OCI-LY3 (cell line): Measurements from ENCODE around the gene TCF4.

Experiments used
- EZH2phosphoT487 ChIP-seq: fragments of 200-600 bp; shearing (Covaris generic); IDR thresholded peaks from 2 replicates; pipeline ENCODE4 v1.6.1; 2018; ENCODE audit warnings: antibody characterized with exemption, mixed run types, low read depth
- TF ChIP-seq, protein P1 (sequence below): fragments of 200-600, 300-600 bp; sonication (generic); IDR thresholded peaks from 2 replicates; pipeline ENCODE4 v1.5.1; 2014; ENCODE audit warnings: antibody characterized with exemption, low read length, low read depth

DNA sequence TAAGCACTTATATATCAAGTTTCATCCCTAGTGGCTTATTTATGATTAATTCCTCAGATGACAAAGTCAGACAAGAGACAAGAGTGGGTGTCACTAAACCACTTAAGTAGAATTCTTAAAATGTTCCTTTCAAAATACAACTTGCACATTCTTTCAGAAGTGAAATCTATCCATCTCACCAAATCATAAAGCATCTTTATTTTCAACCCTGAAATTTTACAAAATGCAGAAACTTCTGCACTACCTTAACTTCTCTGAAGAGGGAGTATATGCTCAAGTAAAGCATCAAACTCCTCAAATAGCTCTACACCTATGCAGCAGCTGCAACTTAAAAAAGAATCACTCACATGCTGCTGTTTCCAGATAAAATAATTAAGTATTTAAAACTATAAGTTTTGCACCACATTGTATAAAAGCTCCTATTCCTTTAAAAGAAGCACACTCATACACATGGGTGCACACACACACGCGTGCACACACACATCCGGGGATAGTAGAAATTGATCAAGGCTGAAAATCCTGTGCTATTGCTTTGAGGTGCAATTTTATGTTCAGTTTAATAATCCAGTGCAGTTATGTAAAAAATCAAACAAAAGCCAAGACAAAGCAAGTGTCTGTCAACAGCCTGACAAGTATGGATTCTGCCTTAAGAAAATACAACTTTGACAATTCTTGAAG is 244.5 kb downstream of the TCF4 start:
- TF ChIP-seq, protein P1, sequence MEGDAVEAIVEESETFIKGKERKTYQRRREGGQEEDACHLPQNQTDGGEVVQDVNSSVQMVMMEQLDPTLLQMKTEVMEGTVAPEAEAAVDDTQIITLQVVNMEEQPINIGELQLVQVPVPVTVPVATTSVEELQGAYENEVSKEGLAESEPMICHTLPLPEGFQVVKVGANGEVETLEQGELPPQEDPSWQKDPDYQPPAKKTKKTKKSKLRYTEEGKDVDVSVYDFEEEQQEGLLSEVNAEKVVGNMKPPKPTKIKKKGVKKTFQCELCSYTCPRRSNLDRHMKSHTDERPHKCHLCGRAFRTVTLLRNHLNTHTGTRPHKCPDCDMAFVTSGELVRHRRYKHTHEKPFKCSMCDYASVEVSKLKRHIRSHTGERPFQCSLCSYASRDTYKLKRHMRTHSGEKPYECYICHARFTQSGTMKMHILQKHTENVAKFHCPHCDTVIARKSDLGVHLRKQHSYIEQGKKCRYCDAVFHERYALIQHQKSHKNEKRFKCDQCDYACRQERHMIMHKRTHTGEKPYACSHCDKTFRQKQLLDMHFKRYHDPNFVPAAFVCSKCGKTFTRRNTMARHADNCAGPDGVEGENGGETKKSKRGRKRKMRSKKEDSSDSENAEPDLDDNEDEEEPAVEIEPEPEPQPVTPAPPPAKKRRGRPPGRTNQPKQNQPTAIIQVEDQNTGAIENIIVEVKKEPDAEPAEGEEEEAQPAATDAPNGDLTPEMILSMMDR: peak; percentile 80
- no peak for TF ChIP-seq EZH2phosphoT487
